Pancreas (tissue), 10 donors: Measurements from ENCODE around the gene B3GNT2. TPM values are rescaled to one million over a fixed set of nuclear protein-coding genes. Genes with fewer than 3 reads are reported as not detected.
"Not testable (repeated sequence)": the region's sequence is repeated elsewhere in the genome, so short reads cannot be mapped to it uniquely, and the experiment has no call there.

ENCODE experiments used
- ATAC-seq, 4 donors: fragments of 200-7000 bp; cut with Tn5 transposase; one replicate each; pipeline versions ENCODE4 v1.8.0 to v1.9.1; 2020; ENCODE audit warnings: mild to moderate bottlenecking in 4 of 4, moderate library complexity in 4 of 4
- DNase-seq, 6 donors: peaks; one replicate each; pipeline ENCODE4 v3.0.0-alpha.2; 2020
- FAIRE-seq: peaks from 2 replicates; lab custom pipeline; 2012; peaks lifted over from hg19 to GRCh38; lab: Jason Lieb, UNC
- H3K27ac ChIP-seq, 4 donors: fragments of 200-600 bp; sonication (generic); 1 replicate in 3 of 4; 2 replicates in 1 of 4; pipeline versions ENCODE4 v1.5.0 to v1.8.0; 2020
- H3K27me3 ChIP-seq, 4 donors: fragments of 200-600 bp; one replicate each; pipeline ENCODE4 v1.8.0; 2021
- H3K36me3 ChIP-seq, 3 donors: fragments of 200-600 bp; sonication (generic) in 1 of 3; one replicate each; pipeline versions ENCODE4 v1.5.0 to v1.8.0; 2020 to 2021
- H3K4me1 ChIP-seq, 3 donors: fragments of 200-600 bp; one replicate each; pipeline ENCODE4 v1.8.0; 2021
- H3K4me3 ChIP-seq, 4 donors: fragments of 200-600 bp; sonication (generic) in 2 of 4; one replicate each; pipeline versions ENCODE4 v1.5.0 to v1.8.0; 2020 to 2021
- H3K9me3 ChIP-seq, 4 donors: fragments of 200-600 bp; one replicate each; pipeline ENCODE4 v1.8.0; 2021
- WGBS, 2 donors: extraction: QIAGEN DNeasy Blood & Tissue Kit; methylation state at CpG; one replicate each; pipeline ENCODE4 v1.1.7; 2013; 5-methylcytosine and 5-hydroxymethylcytosine counted together
- intact Hi-C, 3 donors: fragments of 100-400 bp; cut with DNase I; formaldehyde crosslinking; loops; one replicate each; pipeline versions ENCODE4 v1.11.1 to v1.14.2; 2022
- microRNA-seq, 2 donors: library from miRNA; unstranded; fragments of <30 nt; microRNA quantifications; one replicate each; pipeline versions ENCODE4 to v1.1.0, GENCODE V29; 2019 to 2020
- polyA plus RNA-seq, 2 donors: library from polyadenylated mRNA; stranded (reverse); fragments of 200-250 nt; gene quantifications; one replicate each; pipeline ENCODE4 v1.2.3, GENCODE V29; 2013
- total RNA-seq, 6 donors: library from RNA; stranded (reverse); fragmentation: NEBNext Ultra II Directional in 4 of 6; extraction: Animal tissue kit (Norgen Biotek cat#: 25700) in 4 of 6; gene quantifications; one replicate each; pipeline versions ENCODE4 v1.2.1 to v1.2.4, GENCODE V29; 2021 to 2023
- TF ChIP-seq, protein P1 (sequence below), 4 donors: fragments of 200-600 bp; sonication (generic) in 3 of 4; IDR thresholded peaks; one replicate each; pipeline versions ENCODE4 v1.5.0 to v1.8.0; 2021; ENCODE audit warnings: antibody characterized with exemption in 4 of 4
- donor health status: healthy with polysubstance abuse.
- donor health status: DM: no; HTN: no; CAD: no; lungs with moderate emphysema.
- donor health status: DM: no; HTN: no; CAD: no.
- donor health status: control.
- donor health status: control.
- donor health status: Bipolar disorder and iron deficiency.
- donor health status: DM: yes; HTN: yes; CAD: no.
- donor health status: DM: no; HTN: no; CAD: no.
- donor health status: DM: no; HTN: no; CAD: no.
- donor health status: DM: yes; HTN: yes; CAD: no.

The B3GNT2 gene
- total and polyA plus RNA-seq, 8 donors: 3.7 to 15.4 (median 11.2) TPM

DNA sequence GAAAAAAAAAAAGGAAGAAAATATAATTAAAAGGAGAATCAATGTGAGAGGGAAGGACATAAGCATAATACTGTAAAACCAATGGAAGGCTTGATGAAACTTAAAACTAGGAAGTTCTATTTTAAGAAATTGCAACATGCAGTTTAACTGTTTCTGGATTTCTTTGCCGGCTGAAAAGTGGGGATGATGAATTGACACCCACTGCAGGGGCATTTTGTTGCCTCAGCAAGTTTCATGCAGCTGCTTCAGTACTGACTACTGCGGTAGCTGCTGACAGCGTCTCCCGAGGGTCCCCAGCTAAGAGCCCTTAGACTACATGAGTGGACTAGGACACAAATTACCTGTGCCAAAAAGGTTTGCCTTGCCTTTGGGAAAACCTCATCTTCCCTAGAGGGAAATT is 69.2 kb downstream of the B3GNT2 start:
- Histone ChIP-seq H3K27ac (no peak overlapping the region), H3K4me3 (no peak overlapping the region), H3K27me3 (no peaks in the 10 kb centered on the region), H3K4me1 (no peaks in the 10 kb centered on the region), H3K36me3 (no peaks in the 10 kb centered on the region), H3K9me3 (no peaks in the 10 kb centered on the region)
- intact Hi-C loops: no loop called here
- DNase-seq: no peak
- WGBS, 2 donors: 89 to 94% methylated on average over 4 of the region's 4 CpGs
- TF ChIP-seq, protein P1, sequence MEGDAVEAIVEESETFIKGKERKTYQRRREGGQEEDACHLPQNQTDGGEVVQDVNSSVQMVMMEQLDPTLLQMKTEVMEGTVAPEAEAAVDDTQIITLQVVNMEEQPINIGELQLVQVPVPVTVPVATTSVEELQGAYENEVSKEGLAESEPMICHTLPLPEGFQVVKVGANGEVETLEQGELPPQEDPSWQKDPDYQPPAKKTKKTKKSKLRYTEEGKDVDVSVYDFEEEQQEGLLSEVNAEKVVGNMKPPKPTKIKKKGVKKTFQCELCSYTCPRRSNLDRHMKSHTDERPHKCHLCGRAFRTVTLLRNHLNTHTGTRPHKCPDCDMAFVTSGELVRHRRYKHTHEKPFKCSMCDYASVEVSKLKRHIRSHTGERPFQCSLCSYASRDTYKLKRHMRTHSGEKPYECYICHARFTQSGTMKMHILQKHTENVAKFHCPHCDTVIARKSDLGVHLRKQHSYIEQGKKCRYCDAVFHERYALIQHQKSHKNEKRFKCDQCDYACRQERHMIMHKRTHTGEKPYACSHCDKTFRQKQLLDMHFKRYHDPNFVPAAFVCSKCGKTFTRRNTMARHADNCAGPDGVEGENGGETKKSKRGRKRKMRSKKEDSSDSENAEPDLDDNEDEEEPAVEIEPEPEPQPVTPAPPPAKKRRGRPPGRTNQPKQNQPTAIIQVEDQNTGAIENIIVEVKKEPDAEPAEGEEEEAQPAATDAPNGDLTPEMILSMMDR (IDR thresholded peaks at IDR 0.05): no peak
- no peak for FAIRE-seq
- ATAC-seq: peak in 2 of 4 donors; percentile 29 to 49

DNA sequence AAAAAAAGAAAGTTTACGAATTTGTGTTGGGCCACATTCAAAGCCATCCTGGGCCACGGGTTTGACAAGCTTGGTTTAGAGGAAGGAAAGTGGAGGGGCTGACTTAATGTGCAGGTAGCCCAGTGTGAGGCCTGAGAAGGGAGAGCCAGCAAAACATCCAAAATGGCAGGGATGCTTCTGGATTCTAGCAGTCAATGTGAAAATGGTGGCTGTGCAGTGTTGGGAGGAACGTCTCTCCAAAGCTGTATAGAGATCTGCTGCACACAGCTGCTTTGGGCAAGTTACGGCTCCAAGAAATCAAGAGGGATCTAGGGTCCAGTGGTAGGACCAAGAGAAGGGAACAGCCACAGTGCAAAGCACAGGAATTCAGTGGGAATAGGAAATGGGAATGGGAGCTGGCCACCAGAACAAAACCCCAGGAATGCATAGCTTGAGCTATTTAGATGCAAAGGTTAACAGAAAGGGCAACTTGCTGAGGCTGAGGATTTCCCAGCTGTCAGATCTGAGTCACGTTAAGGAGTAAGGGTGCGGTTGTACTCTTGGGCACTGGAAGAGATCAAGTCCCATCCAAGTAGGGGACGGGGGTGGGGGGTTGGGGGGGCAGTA is 70.6 kb downstream of the B3GNT2 start:
- no peaks in the 10 kb centered on the region for H3K27me3 ChIP-seq
- TF ChIP-seq, protein P1 (IDR thresholded peaks at IDR 0.05): no peak
- H3K27ac ChIP-seq: no peak overlapping the region
- peak in 1 of 4 donors; percentile 39 for ATAC-seq
- no peaks in the 10 kb centered on the region for H3K9me3 ChIP-seq
- H3K4me1 ChIP-seq: peaks cover 0 to 4% (median 0%) of the 10 kb centered on the region in 3 donors
- no peak for DNase-seq
- FAIRE-seq: no peak
- H3K36me3 ChIP-seq: no peaks in the 10 kb centered on the region
- intact Hi-C loops: no loop called here
- 80 to 82% methylated on average over 7 of the region's 7 CpGs for WGBS, 2 donors
- H3K4me3 ChIP-seq: no peak overlapping the region

DNA sequence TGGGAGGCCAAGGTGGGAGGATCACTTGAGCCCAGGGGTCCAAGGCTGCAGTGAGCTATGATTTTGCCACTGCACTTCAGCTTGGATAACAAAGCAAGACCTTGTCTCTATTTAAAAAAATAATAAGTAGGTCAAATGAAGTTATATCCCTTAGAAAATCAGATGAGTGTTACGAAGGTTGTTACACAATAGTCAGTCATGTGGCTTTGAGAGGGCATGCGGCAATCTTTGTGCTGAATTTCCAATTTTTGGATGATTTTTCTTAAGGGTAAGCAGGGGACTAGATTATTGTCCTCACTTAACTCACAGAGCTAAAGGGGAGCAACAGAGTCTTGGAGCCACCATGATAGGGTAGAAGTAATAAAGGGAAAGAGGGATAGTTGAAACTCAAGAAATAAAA is 71.8 kb downstream of the B3GNT2 start:
- DNase-seq (no peak), ATAC-seq (peak in 1 of 4 donors; percentile 30), FAIRE-seq (no peak)
- Histone ChIP-seq H3K27me3 (no peaks in the 10 kb centered on the region), H3K4me1 (peaks cover 0 to 4% (median 0%) of the 10 kb centered on the region in 3 donors), H3K36me3 (no peaks in the 10 kb centered on the region), H3K4me3 (no peak overlapping the region), H3K9me3 (no peaks in the 10 kb centered on the region), H3K27ac (no peak overlapping the region)
- 84 to 88% methylated on average over 2 of the region's 2 CpGs for WGBS, 2 donors
- TF ChIP-seq, protein P1 (IDR thresholded peaks at IDR 0.05): no peak
- intact Hi-C loops: no loop called here

DNA sequence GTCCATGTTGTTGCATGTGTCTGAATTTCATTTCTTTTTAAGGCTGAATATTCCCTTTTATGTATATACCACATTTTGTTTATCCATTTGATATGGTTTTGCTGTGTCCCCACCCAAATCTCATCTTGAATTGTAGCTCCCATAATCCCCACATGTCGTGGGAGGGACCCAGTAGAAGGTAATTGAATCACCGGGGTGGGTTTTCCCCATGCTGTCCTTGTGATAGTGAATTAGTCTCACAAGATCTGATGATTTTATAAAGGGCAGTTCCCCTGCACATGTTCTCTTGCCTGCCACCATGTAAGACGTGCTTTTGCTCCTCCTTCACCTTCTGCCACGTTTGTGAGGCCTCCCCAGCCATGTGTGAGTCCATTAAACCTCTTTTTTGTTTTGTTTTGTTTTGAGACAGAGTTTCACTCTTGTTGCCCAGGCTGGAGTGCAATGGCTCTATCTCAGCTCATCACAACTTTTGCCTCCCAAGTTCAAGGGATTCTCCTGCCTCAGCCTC is 72.8 kb downstream of the B3GNT2 start:
- H3K27me3 ChIP-seq, intact Hi-C loops, FAIRE-seq, ATAC-seq, H3K27ac ChIP-seq, H3K4me1 ChIP-seq, H3K9me3 ChIP-seq, H3K36me3 ChIP-seq, H3K4me3 ChIP-seq, DNase-seq: not testable (repeated sequence)
- WGBS, 2 donors: 61 to 66% methylated on average over 4 of the region's 4 CpGs

DNA sequence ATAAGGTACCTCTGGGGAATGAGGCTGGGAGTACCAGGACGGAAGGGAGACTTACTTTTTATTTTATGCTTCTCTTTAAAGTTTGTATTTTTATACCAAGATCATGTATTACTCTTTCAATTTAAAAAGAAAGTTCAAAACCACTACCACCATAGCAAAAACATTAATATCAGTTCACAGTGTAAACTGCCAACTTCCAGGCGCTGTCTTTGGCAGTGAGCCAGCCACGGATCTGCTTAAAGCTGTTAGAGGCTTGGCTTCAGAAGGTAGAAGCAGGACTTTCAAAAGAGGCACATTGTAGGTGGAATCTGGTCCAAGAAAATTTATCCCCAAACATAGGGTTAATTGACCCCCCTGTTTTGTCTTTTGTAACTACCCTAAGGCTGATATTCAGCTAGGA is 74.8 kb downstream of the B3GNT2 start:
- ATAC-seq (peak in 3 of 4 donors; percentile 44 to 56 (median 52)), FAIRE-seq (no peak), DNase-seq (peak; percentile 43 to 93 (median 70))
- H3K27me3 ChIP-seq: no peaks in the 10 kb centered on the region
- intact Hi-C loops: no loop called here
- H3K4me1 ChIP-seq: peaks cover 0 to 4% (median 0%) of the 10 kb centered on the region in 3 donors
- H3K27ac ChIP-seq: no peak overlapping the region
- no peaks in the 10 kb centered on the region for H3K36me3 ChIP-seq
- TF ChIP-seq, protein P1 (IDR thresholded peaks at IDR 0.05): no peak
- H3K4me3 ChIP-seq: no peak overlapping the region
- 8 to 16% methylated on average over 3 of the region's 3 CpGs for WGBS, 2 donors
- H3K9me3 ChIP-seq: no peaks in the 10 kb centered on the region

Small RNA genes lying within 50 kb of the gene (microRNA-seq; reads per million reads assigned to microRNA genes)
- 0 to 0.39 reads per million in 2 donors for gene MIR5192
